Measurements from ENCODE around the gene FAM25G.

Gene FAM25G

DNA sequence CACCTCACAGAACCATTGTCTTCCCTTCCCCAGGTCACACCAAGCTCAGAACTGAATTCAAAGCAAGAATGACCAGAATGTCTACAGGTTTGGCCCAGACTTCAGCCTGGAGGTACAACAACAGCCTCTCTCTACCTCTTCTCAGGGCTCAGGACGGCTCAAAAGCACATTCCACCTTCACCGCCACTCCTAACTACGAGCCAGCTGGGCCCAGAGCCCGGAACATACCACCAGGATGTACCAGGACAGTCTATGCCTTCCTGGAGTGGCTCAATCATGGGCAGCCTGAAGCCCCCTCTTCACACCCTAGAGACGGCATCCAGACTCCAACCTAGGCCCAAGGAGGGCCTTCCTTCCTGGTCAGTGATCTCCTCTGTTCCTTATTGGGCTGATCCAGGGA is 49.1 kb downstream of the FAM25G start:
- no peak overlapping the region for H3K4me3 ChIP-seq (ENCODE audit: low read depth, low read length)
- TF ChIP-seq CTCF (IDR thresholded peaks at IDR 0.05), result no peak
- no peaks in the 10 kb centered on the region for H3K79me2 ChIP-seq
- H3K4me2 ChIP-seq (ENCODE audit: low read length), result no peak overlapping the region
- H3K9ac ChIP-seq, result no peak overlapping the region
- H3K27me3 ChIP-seq (ENCODE audit: control insufficient read depth, insufficient read depth, low read length), result no peaks in the 10 kb centered on the region
- H2AFZ ChIP-seq, result no peak overlapping the region
- H3K9me3 ChIP-seq (ENCODE audit: control insufficient read depth, low read length), result no peaks in the 10 kb centered on the region
- H3K4me1 ChIP-seq, result no peaks in the 10 kb centered on the region
- H3K27ac ChIP-seq, result no peak overlapping the region
- H3K36me3 ChIP-seq (ENCODE audit: control insufficient read depth, insufficient read depth, low read length), result no peaks in the 10 kb centered on the region

GRCh38 chr10:47441938-47442337 is 49.6 kb downstream of the FAM25G start:
- Histone ChIP-seq H3K27ac (no peak overlapping the region), H3K4me1 (no peaks in the 10 kb centered on the region), H3K4me2 (ENCODE audit: low read length) (no peak overlapping the region), H3K9ac (no peak overlapping the region), H3K9me3 (ENCODE audit: control insufficient read depth, low read length) (no peaks in the 10 kb centered on the region), H3K27me3 (ENCODE audit: control insufficient read depth, insufficient read depth, low read length) (no peaks in the 10 kb centered on the region), H3K79me2 (no peaks in the 10 kb centered on the region), H3K4me3 (ENCODE audit: low read depth, low read length) (no peak overlapping the region), H3K36me3 (ENCODE audit: control insufficient read depth, insufficient read depth, low read length) (no peaks in the 10 kb centered on the region), H2AFZ (no peak overlapping the region)
- no peak for TF ChIP-seq CTCF (IDR thresholded peaks at IDR 0.05)

GRCh38 chr10:47440207-47440606 is 51.3 kb downstream of the FAM25G start:
- no peak overlapping the region for H3K27ac ChIP-seq
- no peaks in the 10 kb centered on the region for H3K4me1 ChIP-seq
- H3K4me2 ChIP-seq (ENCODE audit: low read length), result no peak overlapping the region

DNA sequence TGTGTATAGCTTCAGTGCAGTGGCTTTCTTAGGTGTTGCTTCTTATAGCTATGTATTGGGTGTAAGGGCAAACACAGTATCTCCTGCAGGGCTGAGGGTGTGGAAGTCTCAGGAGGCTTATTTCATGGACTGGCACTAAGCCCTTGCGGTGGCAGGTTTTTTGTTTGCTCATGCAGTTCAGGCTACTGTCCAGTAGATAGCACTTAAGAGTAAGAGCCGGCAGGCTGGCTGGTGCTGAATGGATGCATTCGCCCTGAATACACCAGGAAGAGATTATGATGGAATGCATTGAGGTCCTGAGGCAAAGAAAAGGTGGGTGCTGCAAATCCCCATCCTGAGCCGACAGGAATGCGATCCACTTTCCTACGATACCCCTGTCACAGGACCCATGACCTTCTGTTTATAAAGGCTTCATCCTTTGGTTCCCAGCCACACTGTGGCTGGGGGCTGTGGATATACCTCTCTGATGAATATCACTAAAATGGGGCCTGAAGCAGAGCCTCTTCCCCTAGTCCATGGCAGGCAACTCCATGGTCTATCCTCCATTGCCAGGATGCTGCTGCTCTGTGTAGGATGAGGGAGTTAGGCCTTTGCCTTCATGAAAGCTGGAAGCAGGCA is 52.5 kb downstream of the FAM25G start:
- no peaks in the 10 kb centered on the region for H3K36me3 ChIP-seq (ENCODE audit: control insufficient read depth, insufficient read depth, low read length)
- no peaks in the 10 kb centered on the region for H3K27me3 ChIP-seq (ENCODE audit: control insufficient read depth, insufficient read depth, low read length)
- H3K4me3 ChIP-seq (ENCODE audit: low read depth, low read length), result no peak overlapping the region
- no peak overlapping the region for H3K9ac ChIP-seq
- no peaks in the 10 kb centered on the region for H3K79me2 ChIP-seq
- no peak overlapping the region for H2AFZ ChIP-seq
- H3K4me1 ChIP-seq, result no peaks in the 10 kb centered on the region
- no peak overlapping the region for H3K27ac ChIP-seq
- no peak overlapping the region for H3K4me2 ChIP-seq (ENCODE audit: low read length)
- H3K9me3 ChIP-seq (ENCODE audit: control insufficient read depth, low read length), result no peaks in the 10 kb centered on the region
- no peak for TF ChIP-seq CTCF (IDR thresholded peaks at IDR 0.05)

More at GRCh38 chr10:47440207-47440606, 51.3 kb downstream of the FAM25G start:
- H3K9ac ChIP-seq, result no peak overlapping the region
- no peaks in the 10 kb centered on the region for H3K9me3 ChIP-seq (ENCODE audit: control insufficient read depth, low read length)
- no peaks in the 10 kb centered on the region for H3K79me2 ChIP-seq
- no peaks in the 10 kb centered on the region for H3K36me3 ChIP-seq (ENCODE audit: control insufficient read depth, insufficient read depth, low read length)
- no peak overlapping the region for H2AFZ ChIP-seq
- TF ChIP-seq CTCF (IDR thresholded peaks at IDR 0.05), result no peak
- no peak overlapping the region for H3K4me3 ChIP-seq (ENCODE audit: low read depth, low read length)
- H3K27me3 ChIP-seq (ENCODE audit: control insufficient read depth, insufficient read depth, low read length), result no peaks in the 10 kb centered on the region
